Skeletal muscle cell (primary cell): ENCODE data around the gene LPGAT1.
"Not testable (repeated sequence)": the region's sequence is repeated elsewhere in the genome, so short reads cannot be mapped to it uniquely, and the experiment has no call there.

Source experiments
- DNase-seq: peaks from one replicate; pipeline ENCODE4 v3.0.0-alpha.2; 2010; ENCODE audit warnings: low read depth
- H3K4me3 ChIP-seq: 2 replicates; pipeline ENCODE4 v1.5.1; 2011; ENCODE audit warnings: low read depth, mild to moderate bottlenecking, control low read depth, low read length, moderate library complexity

Gene LPGAT1

DNA sequence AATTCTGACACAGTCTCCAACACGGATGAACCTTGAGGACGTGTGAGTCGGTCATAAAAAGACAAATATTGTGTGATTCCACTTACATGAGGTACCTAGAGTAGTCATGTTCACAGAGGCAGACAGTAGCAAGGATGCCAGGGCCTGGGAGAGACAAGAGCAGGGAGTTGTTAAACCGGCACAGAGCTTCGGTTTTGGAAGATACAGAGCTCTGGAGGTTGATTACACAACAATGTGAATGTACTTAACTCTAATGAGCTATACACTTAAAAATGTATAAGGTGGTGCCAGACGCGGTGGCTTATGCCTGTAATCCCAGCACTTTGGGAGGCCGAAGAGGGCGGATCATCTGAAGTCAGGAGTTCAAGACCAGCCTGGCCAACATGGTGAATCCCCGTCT lies 117.3 kb downstream of the LPGAT1 start:
- no peak overlapping the region for H3K4me3 ChIP-seq
- no peak for DNase-seq

DNA sequence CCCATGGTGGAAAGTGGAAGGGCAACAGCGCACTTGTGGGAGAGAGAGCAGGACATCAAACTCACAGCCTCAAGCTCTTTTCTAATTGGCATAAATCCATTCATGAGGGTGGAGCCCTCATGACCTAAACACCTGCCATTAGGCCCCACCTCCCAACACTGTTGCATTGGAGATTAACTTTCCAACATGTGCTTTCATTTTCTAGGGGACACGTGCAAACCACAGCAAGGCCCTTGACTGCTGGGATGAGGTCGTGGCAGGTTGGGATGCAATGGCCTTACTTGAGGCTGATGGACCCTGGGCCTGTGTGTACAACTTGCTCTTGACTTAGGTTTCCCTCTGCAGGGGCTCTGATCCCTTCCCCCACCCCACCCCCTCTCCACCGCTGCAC lies 119.3 kb downstream of the LPGAT1 start:
- no peak for DNase-seq
- no peak overlapping the region for H3K4me3 ChIP-seq

DNA sequence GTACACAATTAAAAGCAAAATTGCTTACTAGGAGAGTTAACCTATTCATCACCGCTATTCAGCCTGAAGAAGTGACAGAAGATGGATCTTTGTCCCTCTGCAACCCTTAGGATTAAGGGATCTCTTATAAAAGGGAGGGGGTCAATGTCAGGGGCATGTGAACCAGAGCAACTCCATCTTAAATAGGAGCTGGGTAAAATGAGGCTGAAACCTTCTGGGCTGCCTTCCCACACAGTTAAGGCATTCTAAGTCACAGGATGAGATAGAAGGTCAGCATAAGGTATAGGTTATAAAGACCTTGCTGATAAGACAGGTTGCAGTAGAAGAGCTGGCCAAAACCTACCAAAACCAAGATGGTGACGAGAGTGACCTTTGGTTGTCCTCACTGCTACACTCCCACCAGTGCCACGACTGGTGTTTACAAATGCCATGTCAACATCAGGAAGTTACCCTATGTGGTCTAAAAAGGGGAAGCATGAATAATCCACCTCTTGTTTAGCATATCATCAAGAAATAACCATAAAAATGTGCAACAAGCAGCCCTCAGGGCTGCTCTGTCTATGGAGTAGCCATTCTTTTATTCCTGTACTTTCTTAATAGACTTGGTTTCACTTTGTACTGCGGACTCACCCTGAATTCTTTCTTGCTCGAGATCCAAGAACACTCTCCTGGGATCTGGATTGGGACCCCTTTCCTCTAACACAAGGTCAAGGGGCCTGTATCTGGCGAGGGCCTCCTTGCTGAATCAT lies 119.8 kb downstream of the LPGAT1 start:
- no peak overlapping the region for H3K4me3 ChIP-seq
- no peak for DNase-seq

DNA sequence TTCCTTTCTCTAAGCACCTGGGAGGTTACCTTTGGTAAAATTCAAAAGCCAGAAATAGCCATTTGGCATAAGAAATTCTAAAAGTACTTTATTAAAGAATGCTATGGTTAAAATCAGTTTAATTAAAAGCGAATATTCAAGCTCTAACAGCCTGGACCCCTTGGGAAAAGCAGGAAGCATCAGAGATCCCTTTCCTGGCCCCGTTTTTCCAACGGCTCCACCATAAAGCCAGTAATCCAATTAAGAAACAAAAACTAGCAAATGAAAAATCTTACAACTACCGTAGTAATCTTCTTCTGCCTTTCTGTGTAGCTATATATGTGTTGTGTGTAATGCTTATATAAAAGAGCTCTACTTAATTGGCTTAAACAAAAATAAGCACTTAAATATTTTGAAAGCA lies 121.6 kb downstream of the LPGAT1 start:
- no peak overlapping the region for H3K4me3 ChIP-seq
- DNase-seq: no peak

DNA sequence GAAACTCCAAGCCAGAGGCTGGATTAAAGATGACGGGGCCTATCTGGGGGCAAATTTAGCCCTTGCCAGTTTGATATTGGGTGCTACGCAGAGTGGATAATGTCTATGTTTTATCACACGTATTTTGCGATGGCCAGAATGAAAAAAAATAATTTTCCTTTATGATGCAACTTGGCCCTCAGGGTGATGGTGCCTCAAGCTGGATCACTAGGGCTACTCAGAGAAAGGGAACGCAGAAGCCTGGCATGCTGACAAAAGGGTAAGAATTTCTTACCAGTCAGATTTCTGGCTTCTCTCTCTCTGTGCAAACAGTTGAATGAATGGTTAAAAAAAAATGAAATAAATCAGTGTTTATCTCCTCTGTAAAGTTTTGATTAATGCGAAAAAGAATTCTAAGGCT lies 122.6 kb downstream of the LPGAT1 start:
- no peak overlapping the region for H3K4me3 ChIP-seq
- DNase-seq: no peak

DNA sequence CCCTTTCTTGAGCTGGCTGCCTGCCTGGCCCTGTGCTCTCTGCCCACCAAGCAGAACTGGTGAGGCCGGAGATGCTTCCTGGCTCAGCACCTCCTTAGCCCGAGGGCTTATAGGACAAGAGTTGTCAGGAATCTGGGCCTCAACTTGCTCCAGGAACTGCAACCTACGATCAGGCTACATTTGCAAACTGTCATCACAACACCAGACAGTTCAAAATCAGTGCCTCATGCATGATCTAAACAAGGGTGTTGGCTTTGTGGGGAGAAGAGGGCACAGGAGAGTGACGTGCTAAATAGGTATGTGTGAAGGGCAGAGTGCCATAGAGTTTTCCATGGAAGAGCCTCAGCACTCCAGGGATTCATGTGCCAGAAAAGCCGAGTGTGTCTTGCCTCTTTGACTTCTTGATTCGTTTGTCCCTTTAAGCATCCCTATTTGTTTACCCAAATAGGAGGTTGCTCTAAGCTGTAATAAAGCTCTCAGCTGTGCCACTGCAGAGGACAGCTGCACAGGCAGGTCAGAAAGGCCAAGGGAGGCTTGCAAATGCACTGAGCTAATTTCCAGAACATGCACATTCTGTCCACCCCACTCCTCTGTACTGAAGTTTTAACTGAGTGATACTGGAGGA lies 125.0 kb downstream of the LPGAT1 start:
- no peak overlapping the region for H3K4me3 ChIP-seq
- no peak for DNase-seq

DNA sequence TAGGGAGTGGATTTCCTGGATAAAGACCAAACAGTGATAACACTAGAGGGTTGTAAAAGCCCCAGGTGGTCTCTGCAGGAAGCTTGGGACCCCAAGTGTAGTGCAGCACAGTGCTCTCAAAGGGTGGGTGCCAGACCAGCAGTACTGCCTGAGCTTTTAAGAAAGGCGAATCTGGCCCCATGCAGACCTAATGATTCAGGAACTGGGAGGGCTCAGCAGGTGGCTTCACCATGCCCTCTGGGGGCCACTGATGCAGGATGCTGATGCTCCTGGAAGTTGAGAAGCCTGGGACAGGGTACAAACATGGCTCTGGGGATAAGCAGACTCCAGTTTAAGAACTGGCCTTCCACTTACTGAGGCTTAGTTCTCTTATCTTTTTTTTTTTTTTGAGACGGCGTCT lies 126.0 kb downstream of the LPGAT1 start:
- no peak overlapping the region for H3K4me3 ChIP-seq
- DNase-seq: no peak

DNA sequence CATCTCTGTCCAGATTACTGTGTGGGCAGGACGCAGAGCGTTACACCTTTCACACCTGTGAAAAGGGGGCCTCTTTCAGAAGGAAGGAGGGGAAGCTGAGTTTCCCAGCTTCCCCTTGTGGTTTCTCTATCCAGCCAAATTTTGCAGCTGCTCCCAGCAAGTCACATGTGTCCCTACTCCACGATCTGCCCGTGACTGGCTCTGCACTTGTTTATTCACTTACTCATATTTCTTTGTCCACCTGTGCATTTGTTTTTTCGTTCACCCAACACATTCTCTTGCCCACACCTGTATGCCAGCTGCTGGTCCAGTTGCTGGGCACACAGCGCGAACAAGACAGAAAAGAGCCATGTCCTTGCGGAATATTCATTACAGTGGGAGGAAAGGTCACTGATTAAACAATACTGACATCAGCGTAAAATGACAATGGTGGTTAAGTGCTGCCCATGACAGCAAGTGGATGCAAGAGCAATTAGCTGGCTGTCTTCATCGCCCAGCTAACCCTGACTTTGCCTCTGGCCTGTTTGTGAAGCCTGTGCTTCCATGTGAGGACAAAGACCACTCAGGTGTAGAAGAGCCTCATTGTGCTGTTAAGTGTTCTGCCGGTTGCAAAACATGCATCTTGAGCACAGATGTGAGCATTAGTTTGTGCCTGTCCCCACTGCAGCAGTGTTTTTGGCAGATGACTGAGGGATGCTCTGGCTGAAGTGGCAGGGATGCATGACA lies 126.6 kb downstream of the LPGAT1 start:
- no peak for DNase-seq
- H3K4me3 ChIP-seq: no peak overlapping the region

DNA sequence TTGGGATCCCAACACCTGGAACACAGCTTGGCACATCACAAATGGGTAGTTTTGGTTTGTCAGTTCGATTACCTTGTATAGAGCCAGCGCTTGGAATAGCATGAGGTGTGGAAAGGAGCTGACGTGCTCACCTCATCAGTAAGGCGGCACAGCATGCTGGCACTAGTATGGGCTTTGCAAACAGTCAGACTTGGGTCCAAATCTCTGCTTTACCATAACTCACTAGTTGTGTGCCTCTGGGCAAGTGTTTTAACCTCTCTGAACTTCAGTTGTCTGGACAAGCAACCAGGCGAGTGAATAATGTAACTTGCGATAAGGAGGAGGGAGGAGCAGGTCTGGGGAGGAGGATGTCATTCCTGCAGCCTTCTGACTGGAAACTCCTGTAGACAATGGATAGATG lies 128.8 kb downstream of the LPGAT1 start:
- DNase-seq: no peak
- no peak overlapping the region for H3K4me3 ChIP-seq

DNA sequence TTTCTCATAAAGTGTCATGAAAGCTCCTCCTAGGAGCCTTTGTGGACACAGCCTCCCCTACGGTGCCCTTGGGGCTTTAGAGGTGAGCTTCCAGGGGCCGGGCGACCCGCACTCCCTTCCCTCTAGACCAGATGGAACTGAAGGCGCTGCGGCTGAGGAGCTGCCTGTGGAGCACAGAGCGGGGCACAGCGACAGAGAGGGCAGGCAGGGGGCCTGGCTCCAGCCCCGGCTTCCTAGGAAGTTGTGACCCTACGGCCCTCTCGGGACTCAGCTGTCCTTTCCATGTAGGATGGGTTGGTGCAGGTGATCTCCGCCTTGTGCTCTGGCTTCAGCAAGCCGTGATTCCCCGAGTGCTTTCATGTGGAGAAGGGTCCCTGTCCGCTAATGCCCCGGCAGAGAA lies 131.5 kb downstream of the LPGAT1 start:
- no peak for DNase-seq
- no peak overlapping the region for H3K4me3 ChIP-seq

DNA sequence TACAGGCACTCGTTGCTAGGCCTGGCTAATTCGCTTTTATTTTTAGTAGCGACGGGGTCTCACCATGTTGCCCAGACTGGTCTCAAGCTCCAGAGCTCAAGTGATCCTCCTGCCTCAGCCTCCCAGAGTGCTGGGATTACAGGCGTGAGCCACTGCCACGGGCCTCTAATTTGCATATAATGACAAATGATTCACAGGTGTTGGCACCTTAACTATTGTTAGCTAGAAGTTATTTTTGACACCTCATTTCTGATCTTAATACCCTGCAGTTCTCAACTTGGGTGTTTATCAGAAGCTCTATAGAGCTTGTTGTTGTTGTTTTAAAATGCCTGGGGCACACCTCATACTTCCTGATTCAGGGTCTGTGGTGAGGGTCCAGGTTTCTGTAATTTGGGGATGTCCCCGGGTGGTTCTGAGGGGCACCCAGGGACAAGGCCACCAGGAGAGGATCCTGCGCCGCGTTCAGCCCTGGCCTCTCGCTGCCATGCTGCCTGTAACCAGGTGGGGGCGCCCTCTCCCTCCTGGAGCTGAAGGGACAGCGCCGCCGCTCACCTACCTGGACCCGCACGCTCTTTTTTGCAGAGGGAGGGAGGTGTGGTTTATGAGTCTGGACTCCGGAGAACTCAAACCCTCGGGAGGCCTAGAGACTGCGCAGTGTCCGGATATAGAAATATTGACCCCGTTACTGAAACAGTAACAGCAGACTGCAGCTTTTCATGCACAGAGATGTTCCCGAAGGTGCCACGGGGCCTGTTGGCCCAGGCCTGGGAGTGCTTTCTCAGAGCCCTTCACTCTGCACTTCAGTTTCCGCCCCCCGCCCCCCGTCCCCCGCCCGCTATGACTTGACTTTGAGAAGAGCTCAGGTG lies 132.2 kb downstream of the LPGAT1 start:
- H3K4me3 ChIP-seq: peak overlapping the region; percentile 18
- no peak for DNase-seq

DNA sequence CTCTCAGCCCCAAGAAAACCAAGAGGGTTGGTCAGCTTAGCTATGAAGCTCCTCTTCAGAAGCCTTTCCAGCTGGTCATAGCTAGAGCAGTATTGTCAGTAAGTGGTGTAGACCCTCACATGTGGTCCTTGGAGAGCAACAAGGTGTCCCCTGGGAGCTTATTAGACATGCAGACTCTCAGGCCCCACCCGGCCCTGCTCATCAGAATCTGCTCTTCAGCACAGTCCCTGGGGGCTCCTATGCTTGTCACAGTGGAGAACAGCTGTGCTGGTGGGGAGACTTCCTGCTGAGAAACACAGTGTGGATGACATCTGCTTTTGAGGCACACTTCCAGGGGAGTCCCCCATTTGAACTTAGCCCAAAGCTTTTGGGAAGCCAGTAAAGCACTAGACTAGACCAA lies 133.2 kb downstream of the LPGAT1 start:
- H3K4me3 ChIP-seq: no peak overlapping the region
- no peak for DNase-seq

DNA sequence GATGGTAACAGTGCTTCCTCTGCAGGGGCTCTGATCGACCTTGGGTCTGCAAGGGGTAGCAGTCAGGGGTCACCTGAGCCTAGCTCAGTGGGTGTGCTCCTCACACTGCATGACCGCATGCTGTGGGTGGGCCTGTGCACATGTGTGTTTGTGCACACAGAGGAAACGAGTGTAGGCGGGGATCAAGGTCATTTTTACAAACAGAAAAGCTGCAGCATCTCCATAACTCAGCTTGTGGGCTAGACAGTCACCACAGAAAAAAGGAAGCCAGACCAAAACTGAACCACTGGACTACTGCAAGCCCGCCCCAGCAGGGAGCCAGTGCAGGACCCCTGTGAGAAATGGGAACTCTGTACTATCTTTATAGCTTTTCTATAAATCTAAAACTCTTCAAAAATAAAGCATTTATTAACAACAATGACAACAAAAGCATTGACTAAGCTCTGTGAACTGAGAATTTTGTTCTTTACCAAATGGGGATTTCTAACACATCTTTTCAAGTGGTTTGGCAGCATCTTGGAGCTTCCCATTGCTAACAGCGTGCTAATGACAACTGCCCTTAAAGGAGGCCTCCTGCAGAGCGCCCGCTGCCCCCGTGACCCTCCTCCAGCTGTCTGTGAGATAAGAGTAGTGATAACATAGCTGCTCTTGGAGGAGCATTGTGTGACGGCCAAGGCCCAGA lies 135.3 kb downstream of the LPGAT1 start:
- DNase-seq: no peak
- H3K4me3 ChIP-seq: no peak overlapping the region

DNA sequence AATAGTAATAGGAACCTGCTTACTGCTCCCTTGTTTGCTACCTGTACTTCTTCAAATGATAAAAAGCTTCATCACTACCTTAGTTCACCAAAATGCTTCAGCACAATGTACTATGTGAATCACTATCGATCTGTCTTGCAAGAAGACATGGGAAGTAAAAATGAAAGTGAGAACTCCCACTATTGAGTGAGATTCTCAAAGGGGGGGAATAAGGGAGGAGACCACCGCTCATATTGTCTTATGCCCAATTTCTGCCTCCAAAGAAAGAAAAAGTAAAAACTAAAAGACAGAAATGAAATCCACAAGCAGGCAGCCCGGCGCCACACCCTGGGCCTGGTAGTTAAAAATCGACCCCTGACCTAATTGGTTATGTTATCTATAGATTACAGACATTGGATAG lies 136.7 kb downstream of the LPGAT1 start:
- DNase-seq, H3K4me3 ChIP-seq: not testable (repeated sequence)
